ENCODE measurements around the gene HAAO. TPM values are rescaled to one million over a fixed set of nuclear protein-coding genes. Genes with fewer than 3 reads are reported as not detected.

The HAAO gene
- total RNA-seq, 1 experiment from 2014 or later, result 8.0 TPM

DNA sequence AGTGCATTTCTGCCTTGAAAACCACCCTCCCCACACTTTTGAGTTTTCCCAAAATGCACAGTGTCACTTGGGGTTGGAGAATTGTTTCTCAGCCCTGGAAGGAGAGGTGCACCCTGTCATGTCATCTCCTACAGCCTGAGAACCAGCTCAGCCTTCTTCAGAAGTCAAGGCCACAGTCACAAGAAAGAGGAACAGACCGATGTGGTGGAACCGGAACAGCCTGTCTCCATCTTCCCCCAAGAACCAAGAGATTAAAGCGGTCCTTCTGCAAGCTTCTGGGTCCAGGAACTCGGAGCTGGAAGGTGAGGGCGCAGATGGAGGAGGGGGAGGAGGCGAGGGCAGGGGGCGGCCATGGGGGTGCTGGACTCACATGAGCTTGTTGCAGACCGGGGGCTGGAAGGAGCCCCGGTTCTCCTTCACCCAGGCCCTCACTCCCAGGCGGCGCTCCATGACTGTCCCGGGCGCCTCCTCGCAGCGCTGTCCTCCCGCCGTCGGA, 248 bp downstream of the HAAO start (continued):
- TF ChIP-seq, protein P1, sequence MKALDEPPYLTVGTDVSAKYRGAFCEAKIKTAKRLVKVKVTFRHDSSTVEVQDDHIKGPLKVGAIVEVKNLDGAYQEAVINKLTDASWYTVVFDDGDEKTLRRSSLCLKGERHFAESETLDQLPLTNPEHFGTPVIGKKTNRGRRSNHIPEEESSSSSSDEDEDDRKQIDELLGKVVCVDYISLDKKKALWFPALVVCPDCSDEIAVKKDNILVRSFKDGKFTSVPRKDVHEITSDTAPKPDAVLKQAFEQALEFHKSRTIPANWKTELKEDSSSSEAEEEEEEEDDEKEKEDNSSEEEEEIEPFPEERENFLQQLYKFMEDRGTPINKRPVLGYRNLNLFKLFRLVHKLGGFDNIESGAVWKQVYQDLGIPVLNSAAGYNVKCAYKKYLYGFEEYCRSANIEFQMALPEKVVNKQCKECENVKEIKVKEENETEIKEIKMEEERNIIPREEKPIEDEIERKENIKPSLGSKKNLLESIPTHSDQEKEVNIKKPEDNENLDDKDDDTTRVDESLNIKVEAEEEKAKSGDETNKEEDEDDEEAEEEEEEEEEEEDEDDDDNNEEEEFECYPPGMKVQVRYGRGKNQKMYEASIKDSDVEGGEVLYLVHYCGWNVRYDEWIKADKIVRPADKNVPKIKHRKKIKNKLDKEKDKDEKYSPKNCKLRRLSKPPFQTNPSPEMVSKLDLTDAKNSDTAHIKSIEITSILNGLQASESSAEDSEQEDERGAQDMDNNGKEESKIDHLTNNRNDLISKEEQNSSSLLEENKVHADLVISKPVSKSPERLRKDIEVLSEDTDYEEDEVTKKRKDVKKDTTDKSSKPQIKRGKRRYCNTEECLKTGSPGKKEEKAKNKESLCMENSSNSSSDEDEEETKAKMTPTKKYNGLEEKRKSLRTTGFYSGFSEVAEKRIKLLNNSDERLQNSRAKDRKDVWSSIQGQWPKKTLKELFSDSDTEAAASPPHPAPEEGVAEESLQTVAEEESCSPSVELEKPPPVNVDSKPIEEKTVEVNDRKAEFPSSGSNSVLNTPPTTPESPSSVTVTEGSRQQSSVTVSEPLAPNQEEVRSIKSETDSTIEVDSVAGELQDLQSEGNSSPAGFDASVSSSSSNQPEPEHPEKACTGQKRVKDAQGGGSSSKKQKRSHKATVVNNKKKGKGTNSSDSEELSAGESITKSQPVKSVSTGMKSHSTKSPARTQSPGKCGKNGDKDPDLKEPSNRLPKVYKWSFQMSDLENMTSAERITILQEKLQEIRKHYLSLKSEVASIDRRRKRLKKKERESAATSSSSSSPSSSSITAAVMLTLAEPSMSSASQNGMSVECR (CRISPR knock-in tag; IDR thresholded peaks at IDR 0.05; ENCODE audit: borderline replicate concordance), result no peak
- TF ChIP-seq ZNF263 (CRISPR knock-in tag; IDR thresholded peaks at IDR 0.05; ENCODE audit: low read depth) (no peak), NFATC4 (CRISPR knock-in tag; IDR thresholded peaks at IDR 0.05) (no peak), ZNF425 (CRISPR knock-in tag; conservative IDR thresholded peaks at IDR 0.05) (no peak), ZSCAN18 (CRISPR knock-in tag; IDR thresholded peaks at IDR 0.05) (no peak)

DNA sequence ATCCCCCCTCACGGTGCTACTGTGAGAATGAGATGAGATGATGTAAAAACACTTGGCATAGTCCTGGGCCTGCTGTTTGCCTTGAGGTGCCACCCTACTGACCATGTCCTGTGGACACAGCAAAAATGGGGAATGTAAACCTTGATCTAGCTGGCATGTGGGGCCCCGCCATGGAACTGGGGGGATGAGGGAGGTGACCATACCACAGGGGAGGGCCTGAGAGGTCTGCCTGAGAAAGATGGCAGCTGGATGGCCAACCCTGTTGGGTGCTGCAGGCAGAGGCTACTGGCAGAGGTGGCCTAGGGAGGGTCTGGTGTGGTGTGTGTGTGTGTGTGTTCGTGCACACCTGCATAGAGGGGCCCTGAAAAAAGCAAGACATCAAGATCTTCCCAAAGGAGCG, 777 bp downstream of the HAAO start:
- ATAC-seq (no peak), DNase-seq (ENCODE audit: low spot score) (no peak)
- CTCF ChIA-PET, result interaction anchor here (0.6 to 5.8 kb wide), 2 partner anchors 20 to 192 kb away, joined by 3 to 70 read pairs; no protein-coding TSS in a partner anchor
- TF ChIP-seq ZBTB21 (CRISPR knock-in tag; IDR thresholded peaks at IDR 0.05; ENCODE audit: borderline replicate concordance), result no peak
- no peak for TF ChIP-seq NFATC4 (CRISPR knock-in tag; IDR thresholded peaks at IDR 0.05)
- no peak overlapping the region for H3K27ac Mint-ChIP-seq
- POLR2A ChIA-PET, result interaction anchor here (0.6 to 1.1 kb wide), 3 partner anchors 19 to 146 kb away, joined by 3 to 4 read pairs (median 3); no protein-coding TSS in a partner anchor
- peaks cover 39% of the 10 kb centered on the region for H3K4me1 Mint-ChIP-seq
- peaks cover 17% of the 10 kb centered on the region for H3K27me3 Mint-ChIP-seq (ENCODE audit: low read depth)
- H3K9me3 Mint-ChIP-seq, result peaks cover 1% of the 10 kb centered on the region; the same call in 1 of the 2 replicates
- H3K36me3 Mint-ChIP-seq, result no peaks in the 10 kb centered on the region
- peak overlapping the region; percentile 79 for H3K4me3 Mint-ChIP-seq

GRCh38 chr2:42789751-42790150, 2.6 kb downstream of the HAAO start:
- ATAC-seq, result no peak
- Mint-ChIP-seq H3K27ac (no peak overlapping the region), H3K9me3 (no peaks in the 10 kb centered on the region), H3K27me3 (ENCODE audit: low read depth) (peaks cover 17% of the 10 kb centered on the region), H3K4me1 (peaks cover 30% of the 10 kb centered on the region), H3K4me3 (no peak overlapping the region), H3K36me3 (no peaks in the 10 kb centered on the region)
- no peak for DNase-seq (ENCODE audit: low spot score)
- ChIA-PET POLR2A (no interaction called here), CTCF (interaction anchor here (1.1 kb wide), 1 partner anchor 23 kb away, joined by 3 read pairs; no protein-coding TSS in a partner anchor)
- TF ChIP-seq, protein P2, sequence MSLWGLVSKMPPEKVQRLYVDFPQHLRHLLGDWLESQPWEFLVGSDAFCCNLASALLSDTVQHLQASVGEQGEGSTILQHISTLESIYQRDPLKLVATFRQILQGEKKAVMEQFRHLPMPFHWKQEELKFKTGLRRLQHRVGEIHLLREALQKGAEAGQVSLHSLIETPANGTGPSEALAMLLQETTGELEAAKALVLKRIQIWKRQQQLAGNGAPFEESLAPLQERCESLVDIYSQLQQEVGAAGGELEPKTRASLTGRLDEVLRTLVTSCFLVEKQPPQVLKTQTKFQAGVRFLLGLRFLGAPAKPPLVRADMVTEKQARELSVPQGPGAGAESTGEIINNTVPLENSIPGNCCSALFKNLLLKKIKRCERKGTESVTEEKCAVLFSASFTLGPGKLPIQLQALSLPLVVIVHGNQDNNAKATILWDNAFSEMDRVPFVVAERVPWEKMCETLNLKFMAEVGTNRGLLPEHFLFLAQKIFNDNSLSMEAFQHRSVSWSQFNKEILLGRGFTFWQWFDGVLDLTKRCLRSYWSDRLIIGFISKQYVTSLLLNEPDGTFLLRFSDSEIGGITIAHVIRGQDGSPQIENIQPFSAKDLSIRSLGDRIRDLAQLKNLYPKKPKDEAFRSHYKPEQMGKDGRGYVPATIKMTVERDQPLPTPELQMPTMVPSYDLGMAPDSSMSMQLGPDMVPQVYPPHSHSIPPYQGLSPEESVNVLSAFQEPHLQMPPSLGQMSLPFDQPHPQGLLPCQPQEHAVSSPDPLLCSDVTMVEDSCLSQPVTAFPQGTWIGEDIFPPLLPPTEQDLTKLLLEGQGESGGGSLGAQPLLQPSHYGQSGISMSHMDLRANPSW (CRISPR knock-in tag; conservative IDR thresholded peaks at IDR 0.05; ENCODE audit: low read depth), result no peak
- no peak for TF ChIP-seq NR3C1 (CRISPR knock-in tag; conservative IDR thresholded peaks at IDR 0.05; ENCODE audit: low read depth)
- no peak for TF ChIP-seq PRDM15 (CRISPR knock-in tag; IDR thresholded peaks at IDR 0.05)
- TF ChIP-seq ZNF138 (CRISPR knock-in tag; conservative IDR thresholded peaks at IDR 0.05), result no peak
- TF ChIP-seq ETV6 (CRISPR knock-in tag; IDR thresholded peaks at IDR 0.05), result no peak
- TF ChIP-seq CREM (CRISPR knock-in tag; IDR thresholded peaks at IDR 0.05), result no peak
- no peak for TF ChIP-seq GABPB1 (CRISPR knock-in tag; IDR thresholded peaks at IDR 0.05)
- TF ChIP-seq ZNF423 (CRISPR knock-in tag; IDR thresholded peaks at IDR 0.05), result no peak
- no peak for TF ChIP-seq HMGA2 (CRISPR knock-in tag; IDR thresholded peaks at IDR 0.05)
- TF ChIP-seq MYBL2 (CRISPR knock-in tag; IDR thresholded peaks at IDR 0.05), result no peak
- TF ChIP-seq, protein P3, sequence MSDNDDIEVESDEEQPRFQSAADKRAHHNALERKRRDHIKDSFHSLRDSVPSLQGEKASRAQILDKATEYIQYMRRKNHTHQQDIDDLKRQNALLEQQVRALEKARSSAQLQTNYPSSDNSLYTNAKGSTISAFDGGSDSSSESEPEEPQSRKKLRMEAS (CRISPR knock-in tag; IDR thresholded peaks at IDR 0.05), result no peak
- TF ChIP-seq NR2C2 (CRISPR knock-in tag; IDR thresholded peaks at IDR 0.05), result no peak
- TF ChIP-seq NFYB (CRISPR knock-in tag; conservative IDR thresholded peaks at IDR 0.05; ENCODE audit: low read depth), result no peak

Data from WTC11 (cell line).